Neural crest cell (in vitro differentiated cells): Measurements from ENCODE around the gene TSPAN8. TPM values are rescaled to one million over a fixed set of nuclear protein-coding genes. Genes with fewer than 3 reads are reported as not detected.
"Not testable (repeated sequence)": the region's sequence is repeated elsewhere in the genome, so short reads cannot be mapped to it uniquely, and the experiment has no call there.

Experiments used
- DNase-seq: peaks from one replicate; pipeline ENCODE4 v3.0.0; 2021; ENCODE audit warnings: low read depth, mixed read lengths, low spot score
- H3K27ac Mint-ChIP-seq: one replicate; pipeline ENCODE4 v1.8.0; 2021; ENCODE audit warnings: mild to moderate bottlenecking, mixed read lengths; ENCODE audit not compliant: unreplicated experiment
- H3K27me3 Mint-ChIP-seq: 2 replicates; pipeline ENCODE4 v1.8.0; 2021; ENCODE audit warnings: low read depth, mild to moderate bottlenecking, mixed read lengths
- H3K36me3 Mint-ChIP-seq: 2 replicates; pipeline ENCODE4 v1.8.0; 2021; ENCODE audit warnings: low read depth, mild to moderate bottlenecking, mixed read lengths
- H3K4me1 Mint-ChIP-seq: 2 replicates; pipeline ENCODE4 v1.8.0; 2021; ENCODE audit warnings: mixed read lengths
- H3K4me3 Mint-ChIP-seq: one replicate; pipeline ENCODE4 v1.8.0; 2021; ENCODE audit warnings: mild to moderate bottlenecking, mixed read lengths
- H3K9me3 Mint-ChIP-seq: 2 replicates; pipeline ENCODE4 v1.8.0; 2021; ENCODE audit warnings: mixed read lengths
- CTCF ChIP-seq: fragments of 200-600 bp; sonication (generic); conservative IDR thresholded peaks from 2 replicates; pipeline ENCODE4 v1.5.0; 2021; ENCODE audit warnings: antibody characterized with exemption, mild to moderate bottlenecking
- total RNA-seq: library from RNA; stranded (reverse); gene quantifications from 2 replicates; pipeline ENCODE4 v1.2.1, GENCODE V29; 2021

Gene TSPAN8
- total RNA-seq, 1 donor from 2014 or later = not detected

GRCh38 chr12:71159878-71160277 lies 2.1 kb upstream of the TSPAN8 start:
- DNase-seq = no peak
- TF ChIP-seq CTCF = no peak
- no peak overlapping the region for H3K4me3 Mint-ChIP-seq
- peaks cover 11% of the 10 kb centered on the region for H3K4me1 Mint-ChIP-seq
- H3K27ac Mint-ChIP-seq = no peak overlapping the region
- H3K27me3 Mint-ChIP-seq = no peaks in the 10 kb centered on the region
- no peaks in the 10 kb centered on the region for H3K36me3 Mint-ChIP-seq
- H3K9me3 Mint-ChIP-seq = no peaks in the 10 kb centered on the region

- Mint-ChIP-seq H3K27me3 (no peaks in the 10 kb centered on the region), H3K27ac (no peak overlapping the region), H3K4me1 (peaks cover 11% of the 10 kb centered on the region), H3K9me3 (no peaks in the 10 kb centered on the region), H3K36me3 (no peaks in the 10 kb centered on the region), H3K4me3 (no peak overlapping the region)
- TF ChIP-seq CTCF = no peak
- no peak for DNase-seq
Measured at GRCh38 chr12:71159264-71159663, 1.5 kb upstream of the TSPAN8 start.

GRCh38 chr12:71158361-71158882 lies 623 bp upstream of the TSPAN8 start:
- H3K27me3 Mint-ChIP-seq = no peaks in the 10 kb centered on the region
- H3K36me3 Mint-ChIP-seq = no peaks in the 10 kb centered on the region
- H3K9me3 Mint-ChIP-seq = no peaks in the 10 kb centered on the region
- peaks cover 9% of the 10 kb centered on the region for H3K4me1 Mint-ChIP-seq
- no peak for TF ChIP-seq CTCF
- H3K4me3 Mint-ChIP-seq = no peak overlapping the region
- H3K27ac Mint-ChIP-seq = no peak overlapping the region
- DNase-seq = no peak

- Mint-ChIP-seq H3K27ac (no peak overlapping the region), H3K36me3 (no peaks in the 10 kb centered on the region), H3K4me1 (no peaks in the 10 kb centered on the region), H3K27me3 (no peaks in the 10 kb centered on the region), H3K4me3 (no peak overlapping the region), H3K9me3 (no peaks in the 10 kb centered on the region)
- no peak for TF ChIP-seq CTCF
- DNase-seq = no peak
Measured at GRCh38 chr12:71155225-71155624, 2.6 kb downstream of the TSPAN8 start.

GRCh38 chr12:71152851-71153250 lies 4.9 kb downstream of the TSPAN8 start:
- Mint-ChIP-seq H3K36me3 (no peaks in the 10 kb centered on the region), H3K4me1 (no peaks in the 10 kb centered on the region), H3K9me3 (no peaks in the 10 kb centered on the region), H3K4me3 (no peak overlapping the region), H3K27me3 (no peaks in the 10 kb centered on the region), H3K27ac (no peak overlapping the region)
- TF ChIP-seq CTCF = no peak
- no peak for DNase-seq

- H3K27ac Mint-ChIP-seq, DNase-seq, H3K9me3 Mint-ChIP-seq, H3K36me3 Mint-ChIP-seq, H3K27me3 Mint-ChIP-seq, H3K4me1 Mint-ChIP-seq, H3K4me3 Mint-ChIP-seq: not testable (repeated sequence)
Measured at GRCh38 chr12:71150041-71150440, 7.8 kb downstream of the TSPAN8 start.
